Measurements from ENCODE around the gene LOXL3. TPM values are rescaled to one million over a fixed set of nuclear protein-coding genes. Genes with fewer than 3 reads are reported as not detected.

Gene LOXL3
- total RNA-seq, 1 donor from 2014 or later = 17.6 TPM

DNA sequence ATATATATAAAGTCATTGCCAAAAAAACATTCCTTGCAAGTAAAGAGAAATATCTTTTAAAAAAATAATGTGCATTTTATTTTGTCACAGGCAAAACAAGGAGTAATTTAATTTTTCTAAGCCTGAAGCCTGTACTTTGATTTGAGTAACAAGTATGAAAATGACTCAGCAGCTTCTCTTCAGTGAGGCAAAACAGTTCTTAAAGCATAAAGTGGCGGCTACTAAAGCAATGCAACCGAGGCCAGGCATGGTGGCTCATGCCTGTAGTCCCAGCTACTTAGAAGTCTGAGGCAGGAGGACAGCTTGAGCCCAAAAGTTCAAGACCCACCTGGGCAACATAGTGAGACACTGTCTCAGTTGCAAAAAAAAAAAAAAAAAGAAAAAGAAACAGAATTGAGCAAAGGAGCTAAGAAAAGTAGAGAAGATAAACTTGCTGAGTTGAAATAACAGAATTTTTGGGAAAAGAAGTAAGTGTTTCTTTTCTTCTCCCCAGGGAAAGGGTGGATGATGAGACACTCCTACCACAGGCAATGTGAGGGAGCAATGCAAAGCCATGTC lies 30.4 kb upstream of the LOXL3 start:
- Histone ChIP-seq H3K4me2 (ENCODE audit: low read length) (peak overlapping the region; percentile 56), H3K79me2 (ENCODE audit: insufficient read depth, low read length) (no peaks in the 10 kb centered on the region), H3K4me3 (ENCODE audit: insufficient read depth, low read depth, low read length) (no peak overlapping the region), H2AFZ (ENCODE audit: low read depth, low read length) (no peak overlapping the region), H3K9ac (ENCODE audit: low read length) (no peak overlapping the region), H3K27ac (ENCODE audit: low read depth, low read length) (peak overlapping the region; percentile 19), H4K20me1 (ENCODE audit: insufficient read depth, low read length) (no peaks in the 10 kb centered on the region), H3K36me3 (ENCODE audit: insufficient read depth, low read length) (no peaks in the 10 kb centered on the region), H3K4me1 (ENCODE audit: insufficient read depth, low read length) (peaks cover 21% of the 10 kb centered on the region), H3K27me3 (ENCODE audit: insufficient read depth, low read length) (peaks cover 4% of the 10 kb centered on the region), H3K9me3 (ENCODE audit: insufficient read depth, low read depth, low read length) (no peaks in the 10 kb centered on the region)
- Mint-ChIP-seq H3K4me1 (ENCODE audit: low read depth, unreplicated experiment) (peaks cover 19% of the 10 kb centered on the region), H3K9me3 (ENCODE audit: unreplicated experiment) (no peaks in the 10 kb centered on the region), H3K36me3 (ENCODE audit: low read depth, unreplicated experiment) (no peaks in the 10 kb centered on the region), H3K27me3 (ENCODE audit: low read depth, unreplicated experiment) (no peaks in the 10 kb centered on the region), H3K4me3 (ENCODE audit: unreplicated experiment) (peak overlapping the region; percentile 57), H3K27ac (ENCODE audit: unreplicated experiment) (peak overlapping the region; percentile 95)
- TF ChIP-seq EZH2 (IDR thresholded peaks at IDR 0.05; ENCODE audit: insufficient read depth, low read length) (no peak), CTCF (IDR thresholded peaks at IDR 0.05; ENCODE audit: insufficient read depth, low read depth, low read length) (no peak)
- FAIRE-seq = no peak
- DNase-seq (ENCODE audit: low read depth) = peak; percentile 47

GRCh38 chr2:74583504-74583903 lies 29.8 kb upstream of the LOXL3 start:
- peak; percentile 74 for FAIRE-seq

More at GRCh38 chr2:74583504-74583903, 29.8 kb upstream of the LOXL3 start:
- TF ChIP-seq CTCF (IDR thresholded peaks at IDR 0.05; ENCODE audit: insufficient read depth, low read depth, low read length) = no peak
- no peak for TF ChIP-seq EZH2 (IDR thresholded peaks at IDR 0.05; ENCODE audit: insufficient read depth, low read length)
- H3K9me3 Mint-ChIP-seq (ENCODE audit: unreplicated experiment) = no peaks in the 10 kb centered on the region
- Histone ChIP-seq H3K79me2 (ENCODE audit: insufficient read depth, low read length) (no peaks in the 10 kb centered on the region), H3K4me2 (ENCODE audit: low read length) (peak overlapping the region; percentile 56), H2AFZ (ENCODE audit: low read depth, low read length) (no peak overlapping the region), H3K9ac (ENCODE audit: low read length) (no peak overlapping the region), H4K20me1 (ENCODE audit: insufficient read depth, low read length) (no peaks in the 10 kb centered on the region), H3K9me3 (ENCODE audit: insufficient read depth, low read depth, low read length) (no peaks in the 10 kb centered on the region), H3K4me1 (ENCODE audit: insufficient read depth, low read length) (peaks cover 21% of the 10 kb centered on the region), H3K27ac (ENCODE audit: low read depth, low read length) (peak overlapping the region; percentile 24), H3K4me3 (ENCODE audit: insufficient read depth, low read depth, low read length) (no peak overlapping the region), H3K27me3 (ENCODE audit: insufficient read depth, low read length) (no peaks in the 10 kb centered on the region), H3K36me3 (ENCODE audit: insufficient read depth, low read length) (no peaks in the 10 kb centered on the region)
- peaks cover 19% of the 10 kb centered on the region for H3K4me1 Mint-ChIP-seq (ENCODE audit: low read depth, unreplicated experiment)
- H3K27me3 Mint-ChIP-seq (ENCODE audit: low read depth, unreplicated experiment) = no peaks in the 10 kb centered on the region
- peaks cover 1% of the 10 kb centered on the region for H3K36me3 Mint-ChIP-seq (ENCODE audit: low read depth, unreplicated experiment)
- peak; percentile 65 for DNase-seq (ENCODE audit: low read depth)
- peak overlapping the region; percentile 63 for H3K4me3 Mint-ChIP-seq (ENCODE audit: unreplicated experiment)
- peak overlapping the region; percentile 95 for H3K27ac Mint-ChIP-seq (ENCODE audit: unreplicated experiment)

All from astrocyte (in vitro differentiated cells and primary cell).